Astrocyte (in vitro differentiated cells and primary cell): ENCODE results near the gene DDX27. TPM values are rescaled to one million over a fixed set of nuclear protein-coding genes. Genes with fewer than 3 reads are reported as not detected.

Experiments used
- DNase-seq: peaks from one replicate; pipeline ENCODE4 v3.0.0-alpha.2; 2010; ENCODE audit warnings: low read depth
- FAIRE-seq: peaks from 2 replicates; lab custom pipeline; 2011; peaks lifted over from hg19 to GRCh38; lab: Jason Lieb, UNC
- H2AFZ ChIP-seq: 2 replicates; pipeline ENCODE4 v1.6.0; 2012; ENCODE audit warnings: low read depth, low read length, inconsistent platforms
- H3K27ac ChIP-seq: 2 replicates; pipeline ENCODE4 v1.5.1; 2011; ENCODE audit warnings: low read depth, low read length, inconsistent platforms
- H3K27me3 ChIP-seq: 2 replicates; pipeline ENCODE4 v1.6.0; 2011; ENCODE audit warnings: low read length, inconsistent platforms; ENCODE audit not compliant: insufficient read depth
- H3K36me3 ChIP-seq: 2 replicates; pipeline ENCODE4 v1.5.1; 2011; ENCODE audit warnings: low read length, inconsistent platforms; ENCODE audit not compliant: insufficient read depth
- H3K4me1 ChIP-seq: 2 replicates; pipeline ENCODE4 v1.5.1; 2011; ENCODE audit warnings: low read length, inconsistent platforms; ENCODE audit not compliant: insufficient read depth
- H3K4me2 ChIP-seq: 2 replicates; pipeline ENCODE4 v1.6.0; 2012; ENCODE audit warnings: low read length, inconsistent platforms
- H3K4me3 ChIP-seq: 2 replicates; pipeline ENCODE4 v1.5.1; 2011; ENCODE audit warnings: low read depth, mild to moderate bottlenecking, low read length, inconsistent platforms; ENCODE audit not compliant: insufficient read depth
- H3K79me2 ChIP-seq: 2 replicates; pipeline ENCODE4 v1.6.0; 2012; ENCODE audit warnings: mild to moderate bottlenecking, low read length, inconsistent platforms; ENCODE audit not compliant: insufficient read depth
- H3K9ac ChIP-seq: 2 replicates; pipeline ENCODE4 v1.6.0; 2012; ENCODE audit warnings: mild to moderate bottlenecking, low read length, inconsistent platforms
- H3K9me3 ChIP-seq: 2 replicates; pipeline ENCODE4 v1.5.1; 2012; ENCODE audit warnings: low read depth, mild to moderate bottlenecking, low read length, inconsistent platforms; ENCODE audit not compliant: insufficient read depth
- H4K20me1 ChIP-seq: 2 replicates; pipeline ENCODE4 v1.6.0; 2012; ENCODE audit warnings: low read length, inconsistent platforms; ENCODE audit not compliant: insufficient read depth
- H3K27ac Mint-ChIP-seq: one replicate; pipeline ENCODE4 v1.8.0; 2021; ENCODE audit warnings: mild to moderate bottlenecking, mixed read lengths; ENCODE audit not compliant: unreplicated experiment
- H3K27me3 Mint-ChIP-seq: one replicate; pipeline ENCODE4 v1.8.0; 2021; ENCODE audit warnings: low read depth, mixed read lengths; ENCODE audit not compliant: unreplicated experiment
- H3K36me3 Mint-ChIP-seq: one replicate; pipeline ENCODE4 v1.8.0; 2021; ENCODE audit warnings: low read depth, mixed read lengths; ENCODE audit not compliant: unreplicated experiment
- H3K4me1 Mint-ChIP-seq: one replicate; pipeline ENCODE4 v1.8.0; 2021; ENCODE audit warnings: low read depth, mixed read lengths; ENCODE audit not compliant: unreplicated experiment
- H3K4me3 Mint-ChIP-seq: one replicate; pipeline ENCODE4 v1.8.0; 2021; ENCODE audit warnings: mild to moderate bottlenecking, moderate library complexity, mixed read lengths; ENCODE audit not compliant: unreplicated experiment
- H3K9me3 Mint-ChIP-seq: one replicate; pipeline ENCODE4 v1.8.0; 2021; ENCODE audit warnings: mild to moderate bottlenecking, mixed read lengths; ENCODE audit not compliant: unreplicated experiment
- EZH2 ChIP-seq: IDR thresholded peaks from 2 replicates; pipeline ENCODE4 v1.6.1; 2012; ENCODE audit warnings: mild to moderate bottlenecking, low read length, inconsistent platforms; ENCODE audit not compliant: insufficient read depth
- total RNA-seq: library from RNA; stranded (reverse); gene quantifications from 2 replicates; pipeline ENCODE4 v1.2.1, GENCODE V29; 2021
- TF ChIP-seq, protein P1 (sequence below): IDR thresholded peaks from 2 replicates; pipeline ENCODE4 v1.5.1; 2011; ENCODE audit warnings: low read depth, mild to moderate bottlenecking, inconsistent platforms, low read length, moderate library complexity; ENCODE audit not compliant: insufficient read depth

The DDX27 gene
- total RNA-seq, 1 donor from 2014 or later, result 38.3 TPM

- peaks cover 72% of the 10 kb centered on the region for H3K36me3 ChIP-seq
- Mint-ChIP-seq H3K4me1 (peaks cover 5% of the 10 kb centered on the region), H3K9me3 (no peaks in the 10 kb centered on the region), H3K4me3 (no peak overlapping the region), H3K27me3 (no peaks in the 10 kb centered on the region), H3K27ac (no peak overlapping the region), H3K36me3 (peaks cover 35% of the 10 kb centered on the region)
- TF ChIP-seq, protein P1, sequence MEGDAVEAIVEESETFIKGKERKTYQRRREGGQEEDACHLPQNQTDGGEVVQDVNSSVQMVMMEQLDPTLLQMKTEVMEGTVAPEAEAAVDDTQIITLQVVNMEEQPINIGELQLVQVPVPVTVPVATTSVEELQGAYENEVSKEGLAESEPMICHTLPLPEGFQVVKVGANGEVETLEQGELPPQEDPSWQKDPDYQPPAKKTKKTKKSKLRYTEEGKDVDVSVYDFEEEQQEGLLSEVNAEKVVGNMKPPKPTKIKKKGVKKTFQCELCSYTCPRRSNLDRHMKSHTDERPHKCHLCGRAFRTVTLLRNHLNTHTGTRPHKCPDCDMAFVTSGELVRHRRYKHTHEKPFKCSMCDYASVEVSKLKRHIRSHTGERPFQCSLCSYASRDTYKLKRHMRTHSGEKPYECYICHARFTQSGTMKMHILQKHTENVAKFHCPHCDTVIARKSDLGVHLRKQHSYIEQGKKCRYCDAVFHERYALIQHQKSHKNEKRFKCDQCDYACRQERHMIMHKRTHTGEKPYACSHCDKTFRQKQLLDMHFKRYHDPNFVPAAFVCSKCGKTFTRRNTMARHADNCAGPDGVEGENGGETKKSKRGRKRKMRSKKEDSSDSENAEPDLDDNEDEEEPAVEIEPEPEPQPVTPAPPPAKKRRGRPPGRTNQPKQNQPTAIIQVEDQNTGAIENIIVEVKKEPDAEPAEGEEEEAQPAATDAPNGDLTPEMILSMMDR, result no peak
- TF ChIP-seq EZH2, result no peak
- DNase-seq (no peak), FAIRE-seq (no peak)
- no peaks in the 10 kb centered on the region for H3K9me3 ChIP-seq
- no peak overlapping the region for H3K4me3 ChIP-seq
- no peak overlapping the region for H3K27ac ChIP-seq
- H2AFZ ChIP-seq, result no peak overlapping the region
- H3K79me2 ChIP-seq, result no peaks in the 10 kb centered on the region
- H3K27me3 ChIP-seq, result no peaks in the 10 kb centered on the region
- no peaks in the 10 kb centered on the region for H3K4me1 ChIP-seq
- H3K4me2 ChIP-seq, result no peak overlapping the region
- no peak overlapping the region for H3K9ac ChIP-seq
- peaks cover 46% of the 10 kb centered on the region for H4K20me1 ChIP-seq
Observed at GRCh38 chr20:49248301-49248700, 29.1 kb downstream of the DDX27 start.

DNA sequence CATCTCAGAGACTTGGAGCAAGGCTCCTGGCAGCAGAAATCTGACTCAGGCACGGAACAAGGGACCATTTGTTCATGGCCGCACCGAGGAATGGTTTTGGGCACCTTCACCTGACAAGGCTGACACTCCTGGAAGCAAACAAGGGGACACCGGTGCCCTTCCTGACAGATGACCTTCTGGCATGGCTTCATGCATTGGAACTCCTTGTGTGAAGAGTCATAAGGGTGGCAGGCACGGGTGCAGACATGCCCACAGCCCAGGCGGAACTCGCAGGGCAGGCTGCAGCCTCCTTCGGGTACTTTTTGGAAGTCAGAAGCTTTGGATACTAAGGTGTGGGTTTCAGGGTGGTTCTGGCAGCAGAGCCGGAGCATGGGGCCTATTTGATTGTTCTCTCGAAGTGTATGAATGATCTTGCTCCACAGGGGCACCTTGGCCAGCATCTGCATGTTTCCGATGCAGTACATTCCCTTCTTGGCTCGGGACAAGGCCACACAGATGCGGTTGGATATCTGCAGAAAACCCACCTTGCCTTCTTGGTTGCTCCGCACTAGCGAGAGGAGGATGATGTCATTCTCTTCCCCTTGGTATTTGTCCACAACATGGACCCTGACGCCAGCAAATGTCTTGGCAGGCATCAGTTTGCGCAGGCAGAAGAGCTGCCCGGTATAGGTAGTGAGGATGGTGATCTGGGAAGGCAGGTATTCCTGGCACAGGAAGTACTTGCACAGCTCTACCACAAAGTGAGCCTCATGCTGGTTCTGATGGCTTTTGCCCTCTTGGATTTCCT is 29.9 kb downstream of the DDX27 start:
- no peak for DNase-seq
- Histone ChIP-seq H4K20me1 (peaks cover 44% of the 10 kb centered on the region), H3K4me1 (no peaks in the 10 kb centered on the region), H3K79me2 (no peaks in the 10 kb centered on the region), H3K27me3 (no peaks in the 10 kb centered on the region), H3K9me3 (no peaks in the 10 kb centered on the region), H3K27ac (no peak overlapping the region), H3K4me3 (no peak overlapping the region), H3K4me2 (no peak overlapping the region), H2AFZ (no peak overlapping the region), H3K9ac (no peak overlapping the region), H3K36me3 (peaks cover 69% of the 10 kb centered on the region)
- no peaks in the 10 kb centered on the region for H3K27me3 Mint-ChIP-seq
- peaks cover 37% of the 10 kb centered on the region for H3K36me3 Mint-ChIP-seq
- TF ChIP-seq EZH2, result no peak
- TF ChIP-seq, protein P1, result no peak
- H3K27ac Mint-ChIP-seq, result no peak overlapping the region
- peaks cover 2% of the 10 kb centered on the region for H3K4me1 Mint-ChIP-seq
- H3K9me3 Mint-ChIP-seq, result no peaks in the 10 kb centered on the region
- no peak overlapping the region for H3K4me3 Mint-ChIP-seq
- no peak for FAIRE-seq
